Gastroesophageal sphincter (tissue), 3 donors: ENCODE data around the gene IFNA1.
"Not testable (repeated sequence)": the region's sequence is repeated elsewhere in the genome, so short reads cannot be mapped to it uniquely, and the experiment has no call there.

Experiments
- EP300 ChIP-seq: sonication (generic); formaldehyde crosslinking; IDR thresholded peaks from one replicate; pipeline ENCODE4 v1.6.1; 2017; ENCODE audit warnings: antibody characterized with exemption, mild to moderate bottlenecking
- POLR2AphosphoS5 ChIP-seq: sonication (generic); formaldehyde crosslinking; IDR thresholded peaks from one replicate; pipeline ENCODE4 v1.6.1; 2017; ENCODE audit warnings: antibody characterized with exemption
- TF ChIP-seq, protein P1 (sequence below), 4 experiments: fragments of 200-600 bp in 2 of 4; fragments of 450-650 bp in 2 of 4; sonication (generic) in 1 of 4; IDR thresholded peaks; one replicate each; pipeline ENCODE4 v1.5.1; 2017 to 2019; ENCODE audit warnings: antibody characterized with exemption in 4 of 4, mild to moderate bottlenecking in 2 of 4, moderate library complexity in 2 of 4

DNA sequence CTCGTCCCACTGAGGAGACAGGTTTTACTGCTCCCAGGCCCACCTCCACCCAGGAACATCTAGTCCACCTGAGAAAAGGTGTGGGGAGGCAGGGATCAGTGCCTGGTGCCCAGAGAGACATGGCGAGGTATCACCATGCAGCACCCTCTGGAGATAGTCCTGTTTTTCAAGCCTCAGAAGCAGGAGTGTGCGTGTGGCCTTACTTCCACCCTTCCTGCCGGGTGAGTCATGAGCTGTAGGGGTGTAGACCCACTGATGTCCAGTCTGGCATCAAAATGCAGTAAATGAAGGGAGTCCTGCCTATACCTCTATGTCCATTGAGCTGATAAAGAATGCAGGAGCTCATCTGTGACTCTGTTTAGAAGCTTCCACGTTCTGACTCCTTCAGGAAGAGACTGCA is 9.1 kb downstream of the IFNA1 start:
- not testable (repeated sequence) for TF ChIP-seq EP300, POLR2AphosphoS5
- TF ChIP-seq, protein P1, sequence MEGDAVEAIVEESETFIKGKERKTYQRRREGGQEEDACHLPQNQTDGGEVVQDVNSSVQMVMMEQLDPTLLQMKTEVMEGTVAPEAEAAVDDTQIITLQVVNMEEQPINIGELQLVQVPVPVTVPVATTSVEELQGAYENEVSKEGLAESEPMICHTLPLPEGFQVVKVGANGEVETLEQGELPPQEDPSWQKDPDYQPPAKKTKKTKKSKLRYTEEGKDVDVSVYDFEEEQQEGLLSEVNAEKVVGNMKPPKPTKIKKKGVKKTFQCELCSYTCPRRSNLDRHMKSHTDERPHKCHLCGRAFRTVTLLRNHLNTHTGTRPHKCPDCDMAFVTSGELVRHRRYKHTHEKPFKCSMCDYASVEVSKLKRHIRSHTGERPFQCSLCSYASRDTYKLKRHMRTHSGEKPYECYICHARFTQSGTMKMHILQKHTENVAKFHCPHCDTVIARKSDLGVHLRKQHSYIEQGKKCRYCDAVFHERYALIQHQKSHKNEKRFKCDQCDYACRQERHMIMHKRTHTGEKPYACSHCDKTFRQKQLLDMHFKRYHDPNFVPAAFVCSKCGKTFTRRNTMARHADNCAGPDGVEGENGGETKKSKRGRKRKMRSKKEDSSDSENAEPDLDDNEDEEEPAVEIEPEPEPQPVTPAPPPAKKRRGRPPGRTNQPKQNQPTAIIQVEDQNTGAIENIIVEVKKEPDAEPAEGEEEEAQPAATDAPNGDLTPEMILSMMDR (IDR thresholded peaks at IDR 0.05): not testable (repeated sequence)
